HG02610 (cell line): ENCODE results near the gene DCTN5.

Experiments used
- ATAC-seq: cut with Tn5 transposase; IDR thresholded peaks from one replicate; pipeline ENCODE4 v1.9.1; 2021; ENCODE audit warnings: mild to moderate bottlenecking, moderate library complexity; ENCODE audit not compliant: unreplicated experiment

The DCTN5 gene

DNA sequence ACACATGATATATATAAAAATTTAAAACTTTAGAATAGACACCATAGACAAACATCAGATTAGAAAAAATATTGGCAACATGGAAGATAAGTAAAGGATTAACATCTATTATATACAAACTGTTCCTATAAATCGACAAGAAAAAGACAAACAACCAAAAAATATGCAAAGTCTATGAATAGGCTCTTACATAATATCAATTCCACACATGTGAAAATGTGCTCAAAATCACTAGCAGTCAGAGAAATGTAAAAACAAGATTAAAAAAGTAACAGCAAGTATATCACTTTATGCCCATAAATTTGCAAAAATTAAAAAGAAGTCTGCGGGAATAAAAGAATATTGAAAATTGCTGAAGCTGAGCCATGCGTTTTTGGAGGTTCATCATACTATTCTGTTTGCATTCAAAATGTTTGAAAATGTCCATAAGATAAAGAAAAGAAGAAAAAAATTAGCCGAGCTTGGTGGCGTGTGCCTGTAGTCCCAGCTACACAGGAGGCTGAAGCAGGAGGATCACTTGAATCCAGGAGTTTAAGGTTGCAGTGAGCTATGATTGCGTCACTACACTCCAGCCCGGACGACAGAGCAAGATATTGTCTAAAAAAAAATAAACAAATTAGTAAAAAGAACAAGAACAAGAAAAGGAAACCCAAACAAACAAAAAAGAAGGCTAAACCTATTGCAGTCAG is 83.0 kb downstream of the DCTN5 start:
- no peak for ATAC-seq

DNA sequence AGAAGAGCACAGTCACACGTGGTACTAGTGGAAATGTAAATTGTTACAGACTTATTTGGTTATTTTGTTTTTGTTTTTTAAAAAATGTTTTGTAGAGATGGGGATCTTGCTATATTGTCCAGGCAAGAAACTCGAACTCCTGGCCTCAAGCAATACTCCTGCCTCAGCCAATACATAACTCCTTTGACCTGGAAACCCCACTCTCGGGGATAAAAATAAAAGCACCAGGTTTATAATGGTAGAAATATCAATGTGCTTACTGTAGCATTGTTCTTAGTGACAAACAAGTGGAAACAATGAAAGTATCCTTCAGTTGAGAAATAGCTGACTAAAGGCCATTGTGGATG is 83.5 kb downstream of the DCTN5 start:
- no peak for ATAC-seq

DNA sequence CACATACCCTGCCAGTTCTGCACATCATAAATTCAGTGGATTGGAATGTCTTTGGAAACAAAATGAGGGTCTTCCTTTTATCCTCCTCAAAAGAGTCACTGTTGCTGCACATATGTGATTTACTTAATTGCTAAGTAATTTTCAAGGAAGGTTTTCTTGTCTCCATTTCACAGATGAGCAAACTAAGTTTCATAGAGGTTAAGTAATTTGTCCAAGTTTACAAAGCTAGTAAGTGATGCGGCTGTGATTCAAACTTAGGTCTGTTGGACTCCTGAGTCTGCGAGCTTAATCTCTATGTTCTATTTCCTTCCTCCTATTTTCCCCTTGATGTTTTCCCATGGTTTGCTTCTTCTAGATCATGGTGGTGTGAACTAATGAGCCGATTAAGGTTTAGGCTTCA is 85.4 kb downstream of the DCTN5 start:
- no peak for ATAC-seq
